GM19351 (cell line): ENCODE results near the gene SS18L1.
A peak's percentile ranks its signal among the peaks of the same experiment; 100 is the strongest.

ENCODE experiments used
- ATAC-seq: cut with Tn5 transposase; IDR thresholded peaks from one replicate; pipeline ENCODE4 v1.9.1; 2021; ENCODE audit warnings: mild to moderate bottlenecking, moderate library complexity; ENCODE audit not compliant: unreplicated experiment

SS18L1 gene

GRCh38 chr20:62151835-62152364 is 8.3 kb downstream of the SS18L1 start:
- ATAC-seq: no peak

GRCh38 chr20:62155428-62156253 is 12.1 kb downstream of the SS18L1 start:
- no peak for ATAC-seq

- no peak for ATAC-seq
These were observed 12.6 kb downstream of the SS18L1 start for GRCh38 chr20:62156254-62156556.

- peak; percentile 65 for ATAC-seq
These were observed 13.2 kb downstream of the SS18L1 start for GRCh38 chr20:62156592-62157386.

GRCh38 chr20:62157387-62158087 is 14.0 kb downstream of the SS18L1 start:
- no peak for ATAC-seq

GRCh38 chr20:62158088-62158400 is 14.5 kb downstream of the SS18L1 start:
- no peak for ATAC-seq

GRCh38 chr20:62158541-62158940 is 15.0 kb downstream of the SS18L1 start:
- ATAC-seq: no peak

- ATAC-seq: no peak
These were observed 15.5 kb downstream of the SS18L1 start for GRCh38 chr20:62159052-62159451.

GRCh38 chr20:62159839-62160238 is 16.3 kb downstream of the SS18L1 start:
- peak; percentile 67 for ATAC-seq

GRCh38 chr20:62160253-62160652 is 16.7 kb downstream of the SS18L1 start:
- ATAC-seq: no peak

GRCh38 chr20:62160876-62161275 is 17.3 kb downstream of the SS18L1 start:
- ATAC-seq: no peak

GRCh38 chr20:62161347-62161746 is 17.8 kb downstream of the SS18L1 start:
- ATAC-seq: no peak

- no peak for ATAC-seq
These were observed 19.4 kb downstream of the SS18L1 start for GRCh38 chr20:62162765-62163484.

GRCh38 chr20:62163485-62163865 is 19.9 kb downstream of the SS18L1 start:
- ATAC-seq: no peak

- ATAC-seq: no peak
These were observed 20.6 kb downstream of the SS18L1 start for GRCh38 chr20:62163986-62164762.

GRCh38 chr20:62164879-62165761 is 21.6 kb downstream of the SS18L1 start:
- ATAC-seq: no peak

GRCh38 chr20:62165762-62166399 is 22.3 kb downstream of the SS18L1 start:
- ATAC-seq: no peak

GRCh38 chr20:62167474-62167873 is 23.9 kb downstream of the SS18L1 start:
- no peak for ATAC-seq

- no peak for ATAC-seq
These were observed 24.5 kb downstream of the SS18L1 start for GRCh38 chr20:62168061-62168460.
